GM23248 (cell line): ENCODE data around the gene BMS1. TPM values are rescaled to one million over a fixed set of nuclear protein-coding genes. Genes with fewer than 3 reads are reported as not detected.
"Not testable (repeated sequence)": the region's sequence is repeated elsewhere in the genome, so short reads cannot be mapped to it uniquely, and the experiment has no call there.

Source experiments
- DNase-seq: peaks from one replicate; pipeline ENCODE4 v3.0.0-alpha.2; 2015
- H2AFZ ChIP-seq: fragments of 200-600 bp; sonication (generic); 2 replicates; pipeline ENCODE4 v1.6.1; 2016; ENCODE audit warnings: antibody characterized with exemption
- H3F3A ChIP-seq: fragments of 200-600 bp; sonication (generic); 2 replicates; pipeline ENCODE4 v1.6.1; 2016; ENCODE audit warnings: mild to moderate bottlenecking, antibody characterized with exemption, mixed run types; ENCODE audit not compliant: insufficient read depth
- H3K27ac ChIP-seq: fragments of 200-600 bp; sonication (generic); 2 replicates; pipeline ENCODE4 v1.5.1; 2016; ENCODE audit warnings: mild to moderate bottlenecking
- H3K27me3 ChIP-seq: fragments of 200-600 bp; sonication (generic); replicated peaks from 2 replicates; pipeline ENCODE4 v1.6.1; 2016; ENCODE audit warnings: mild to moderate bottlenecking; ENCODE audit not compliant: insufficient read depth
- H3K36me3 ChIP-seq: fragments of 200-600 bp; sonication (generic); 2 replicates; pipeline ENCODE4 v1.6.1; 2016; ENCODE audit warnings: low read depth, mild to moderate bottlenecking
- H3K4me1 ChIP-seq: fragments of 200-600 bp; sonication (generic); 2 replicates; pipeline ENCODE4 v1.6.1; 2016; ENCODE audit warnings: mild to moderate bottlenecking; ENCODE audit not compliant: insufficient read depth
- H3K4me2 ChIP-seq: fragments of 200-600 bp; sonication (generic); one replicate; pipeline ENCODE4 v1.6.1; 2016; ENCODE audit warnings: mild to moderate bottlenecking; ENCODE audit not compliant: unreplicated experiment
- H3K4me3 ChIP-seq: fragments of 200-600 bp; sonication (generic); 2 replicates; pipeline ENCODE4 v1.5.1; 2016; ENCODE audit warnings: mild to moderate bottlenecking
- H3K79me2 ChIP-seq: fragments of 200-600 bp; sonication (generic); 2 replicates; pipeline ENCODE4 v1.6.1; 2016; ENCODE audit warnings: mild to moderate bottlenecking; ENCODE audit not compliant: insufficient read depth
- H3K9ac ChIP-seq: fragments of 200-600 bp; sonication (generic); 2 replicates; pipeline ENCODE4 v1.6.1; 2016; ENCODE audit warnings: mild to moderate bottlenecking
- H3K9me2 ChIP-seq: fragments of 200-600 bp; sonication (generic); 2 replicates; pipeline ENCODE4 v1.6.1; 2016; ENCODE audit warnings: mixed run types, mild to moderate bottlenecking, moderate library complexity; ENCODE audit not compliant: insufficient read depth
- H3K9me3 ChIP-seq: fragments of 200-600 bp; sonication (generic); one replicate; pipeline ENCODE4 v1.6.1; 2017; ENCODE audit warnings: low read depth
- H4K20me1 ChIP-seq: fragments of 200-600 bp; sonication (generic); 2 replicates; pipeline ENCODE4 v1.6.0; 2016; ENCODE audit not compliant: insufficient read depth
- EZH2 ChIP-seq: fragments of 200-600 bp; sonication (generic); IDR thresholded peaks from 2 replicates; pipeline ENCODE4 v1.6.1; 2018; ENCODE audit warnings: antibody characterized with exemption, mild to moderate bottlenecking; ENCODE audit not compliant: insufficient read depth, poor library complexity, severe bottlenecking
- EZH2phosphoT487 ChIP-seq: fragments of 200-600 bp; sonication (generic); IDR thresholded peaks from 2 replicates; pipeline ENCODE4 v1.6.1; 2018; ENCODE audit warnings: antibody characterized with exemption, moderate library complexity, mild to moderate bottlenecking, low read depth; ENCODE audit not compliant: insufficient read depth
- WGBS, 2 experiments: methylation state at CpG; one replicate each; pipeline ENCODE4 v1.1.6; 2015 to 2017; ENCODE audit warnings: low lambda C conversion rate in 2 of 2, low coverage in 1 of 2; ENCODE audit errors: missing lambda C conversion rate in 2 of 2; 5-methylcytosine and 5-hydroxymethylcytosine counted together
- in situ Hi-C: fragments of 300-500 bp; cut with MboI; formaldehyde crosslinking; loops from 2 replicates; pipeline ENCODE4 v1.15.0; 2020
- polyA plus RNA-seq: library from polyadenylated mRNA; unstranded; fragments of >200 nt; fragmentation: Nextera tagmentation; extraction: Ambion mirVana; gene quantifications from 2 replicates; pipeline ENCODE4 v1.2.1, GENCODE V29; 2016
- total RNA-seq: library from RNA; depleted of rRNA; stranded (reverse); fragments of >200 nt; shearing (Covaris generic); gene quantifications from 2 replicates; pipeline ENCODE4 v1.2.3, GENCODE V29; 2014

The BMS1 gene
- total and polyA plus RNA-seq, 2 experiments from 2014 or later = 13.9 to 14.2 TPM

GRCh38 chr10:42869977-42870350 lies 87.4 kb downstream of the BMS1 start:
- Histone ChIP-seq H3K9ac (no peak overlapping the region), H3F3A (no peaks in the 10 kb centered on the region), H3K27ac (no peak overlapping the region), H3K4me1 (no peaks in the 10 kb centered on the region), H3K79me2 (no peaks in the 10 kb centered on the region), H3K9me2 (no peaks in the 10 kb centered on the region), H4K20me1 (no peaks in the 10 kb centered on the region), H3K27me3 (peaks cover under 1% of the 10 kb centered on the region), H3K9me3 (no peaks in the 10 kb centered on the region), H3K36me3 (no peaks in the 10 kb centered on the region), H2AFZ (no peak overlapping the region), H3K4me2 (no peak overlapping the region), H3K4me3 (no peak overlapping the region)
- in situ Hi-C loops = loop anchor here (10.0 kb wide), 1 partner anchor 235 kb away; no protein-coding TSS in a partner anchor
- 60% methylated on average over 9 of the region's 9 CpGs for WGBS, 2 experiments
- no peak for TF ChIP-seq EZH2
- TF ChIP-seq EZH2phosphoT487 = no peak
- no peak for DNase-seq

GRCh38 chr10:42871138-42871641 lies 88.6 kb downstream of the BMS1 start:
- not testable (repeated sequence) for H3K9me2 ChIP-seq, H3K4me2 ChIP-seq, H3F3A ChIP-seq, H3K4me1 ChIP-seq, H4K20me1 ChIP-seq, H3K4me3 ChIP-seq, H3K9ac ChIP-seq, H3K36me3 ChIP-seq, H3K79me2 ChIP-seq, H3K27me3 ChIP-seq, H3K9me3 ChIP-seq, H2AFZ ChIP-seq, H3K27ac ChIP-seq, DNase-seq
- 14 to 26% methylated on average over 9 to 13 of the region's 13 CpGs for WGBS, 2 experiments
- in situ Hi-C loops = loop anchor here (10.0 kb wide), 1 partner anchor 234 kb away; no protein-coding TSS in a partner anchor

- no peak for DNase-seq
- no peaks in the 10 kb centered on the region for H3F3A ChIP-seq
- 72 to 81% methylated on average over 6 of the region's 6 CpGs for WGBS, 2 experiments
- H4K20me1 ChIP-seq = no peaks in the 10 kb centered on the region
- no peaks in the 10 kb centered on the region; the same call in 1 of the 2 replicates for H3K27me3 ChIP-seq
- H3K4me3 ChIP-seq = no peak overlapping the region
- H3K79me2 ChIP-seq = no peaks in the 10 kb centered on the region
- no peak overlapping the region for H2AFZ ChIP-seq
- H3K4me1 ChIP-seq = no peaks in the 10 kb centered on the region
- in situ Hi-C loops = loop anchor here (10.0 kb wide), 1 partner anchor 233 kb away; no protein-coding TSS in a partner anchor
- H3K27ac ChIP-seq = no peak overlapping the region
- TF ChIP-seq EZH2phosphoT487 (no peak), EZH2 (no peak)
- H3K9ac ChIP-seq = no peak overlapping the region
- H3K9me2 ChIP-seq = no peaks in the 10 kb centered on the region
- H3K9me3 ChIP-seq = no peaks in the 10 kb centered on the region
- no peak overlapping the region for H3K4me2 ChIP-seq
- H3K36me3 ChIP-seq = no peaks in the 10 kb centered on the region
Observed at GRCh38 chr10:42871823-42872222, 89.2 kb downstream of the BMS1 start.

GRCh38 chr10:42872865-42873435 lies 90.4 kb downstream of the BMS1 start:
- no peaks in the 10 kb centered on the region for H3K9me3 ChIP-seq
- TF ChIP-seq EZH2 (no peak), EZH2phosphoT487 (no peak)
- H3K4me2 ChIP-seq = no peak overlapping the region
- in situ Hi-C loops = loop anchor here (10.0 kb wide), 1 partner anchor 232 kb away; no protein-coding TSS in a partner anchor
- H3K4me1 ChIP-seq = no peaks in the 10 kb centered on the region
- H3F3A ChIP-seq = no peaks in the 10 kb centered on the region
- DNase-seq = no peak
- no peak overlapping the region for H3K4me3 ChIP-seq
- no peaks in the 10 kb centered on the region for H3K36me3 ChIP-seq
- no peak overlapping the region for H2AFZ ChIP-seq
- H3K9me2 ChIP-seq = no peaks in the 10 kb centered on the region
- no peaks in the 10 kb centered on the region for H4K20me1 ChIP-seq
- H3K79me2 ChIP-seq = no peaks in the 10 kb centered on the region
- H3K27ac ChIP-seq = no peak overlapping the region
- no peak overlapping the region for H3K9ac ChIP-seq
- WGBS, 2 experiments = 68 to 71% methylated on average over 18 to 19 of the region's 19 CpGs
- H3K27me3 ChIP-seq = no peaks in the 10 kb centered on the region; the same call in 1 of the 2 replicates
